ENCODE measurements around the gene SLC22A3. TPM values are rescaled to one million over a fixed set of nuclear protein-coding genes. Genes with fewer than 3 reads are reported as not detected.

Gene SLC22A3
- total and polyA plus RNA-seq, 2 donors (not counting 1 experiment from before 2014, with no cell fraction given): under 0.01 to 0.03 TPM

DNA sequence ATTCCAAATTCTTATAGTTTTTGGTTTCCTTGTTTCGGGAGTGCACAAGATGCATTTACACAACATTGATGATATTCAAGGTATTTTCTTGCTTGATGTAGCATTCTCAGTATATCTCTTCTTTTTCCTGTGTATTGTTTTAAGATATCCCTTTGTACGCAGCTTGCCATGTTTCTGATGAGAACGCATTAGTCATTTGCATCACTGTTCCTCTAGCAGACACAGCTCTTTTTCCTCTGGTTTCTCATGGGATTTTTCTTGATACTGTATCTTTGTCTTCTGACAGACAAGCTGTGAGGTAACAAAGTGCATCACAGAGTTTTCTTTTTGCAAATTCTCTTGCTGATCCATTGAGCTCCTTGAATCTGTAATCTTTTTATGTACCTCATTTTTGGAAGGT is 146.4 kb downstream of the SLC22A3 start:
- TF ChIP-seq EZH2 (IDR thresholded peaks at IDR 0.05; ENCODE audit: low read length, missing control alignments): no peak
- TF ChIP-seq, protein P1, sequence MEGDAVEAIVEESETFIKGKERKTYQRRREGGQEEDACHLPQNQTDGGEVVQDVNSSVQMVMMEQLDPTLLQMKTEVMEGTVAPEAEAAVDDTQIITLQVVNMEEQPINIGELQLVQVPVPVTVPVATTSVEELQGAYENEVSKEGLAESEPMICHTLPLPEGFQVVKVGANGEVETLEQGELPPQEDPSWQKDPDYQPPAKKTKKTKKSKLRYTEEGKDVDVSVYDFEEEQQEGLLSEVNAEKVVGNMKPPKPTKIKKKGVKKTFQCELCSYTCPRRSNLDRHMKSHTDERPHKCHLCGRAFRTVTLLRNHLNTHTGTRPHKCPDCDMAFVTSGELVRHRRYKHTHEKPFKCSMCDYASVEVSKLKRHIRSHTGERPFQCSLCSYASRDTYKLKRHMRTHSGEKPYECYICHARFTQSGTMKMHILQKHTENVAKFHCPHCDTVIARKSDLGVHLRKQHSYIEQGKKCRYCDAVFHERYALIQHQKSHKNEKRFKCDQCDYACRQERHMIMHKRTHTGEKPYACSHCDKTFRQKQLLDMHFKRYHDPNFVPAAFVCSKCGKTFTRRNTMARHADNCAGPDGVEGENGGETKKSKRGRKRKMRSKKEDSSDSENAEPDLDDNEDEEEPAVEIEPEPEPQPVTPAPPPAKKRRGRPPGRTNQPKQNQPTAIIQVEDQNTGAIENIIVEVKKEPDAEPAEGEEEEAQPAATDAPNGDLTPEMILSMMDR (conservative IDR thresholded peaks at IDR 0.05 in 1 of 2, IDR thresholded peaks at IDR 0.05 in 1 of 2; ENCODE audit: low read depth in 1 of 2, low read length in 2 of 2): no peak
- DNase-seq (ENCODE audit: low read depth in 2 of 2): no peak
- Histone ChIP-seq H3K4me2 (ENCODE audit: extremely low read depth, insufficient read depth, low read length) (no peak overlapping the region), H3K79me2 (ENCODE audit: control insufficient read depth, insufficient read depth, low read length) (no peaks in the 10 kb centered on the region), H2AFZ (ENCODE audit: low read length) (no peak overlapping the region), H3K36me3 (ENCODE audit: control insufficient read depth, insufficient read depth, low read length) (no peaks in the 10 kb centered on the region), H3K27ac (ENCODE audit: insufficient read depth, low read length) (no peak overlapping the region), H4K20me1 (ENCODE audit: control insufficient read depth, extremely low read depth, insufficient read depth, low read length) (no peaks in the 10 kb centered on the region), H3K9ac (ENCODE audit: insufficient read depth, low read length) (no peak overlapping the region), H3K4me1 (ENCODE audit: control insufficient read depth, extremely low read depth, insufficient read depth, low read length) (no peaks in the 10 kb centered on the region), H3K4me3 (replicated peaks in 1 of 4; ENCODE audit: control extremely low read depth in 1 of 4, insufficient read depth in 1 of 4, low read depth in 3 of 4, low read length in 4 of 4) (no peak overlapping the region), H3K9me3 (ENCODE audit: control insufficient read depth, insufficient read depth, low read depth, low read length) (no peaks in the 10 kb centered on the region), H3K27me3 (ENCODE audit: control insufficient read depth, insufficient read depth, low read length) (no peaks in the 10 kb centered on the region)

DNA sequence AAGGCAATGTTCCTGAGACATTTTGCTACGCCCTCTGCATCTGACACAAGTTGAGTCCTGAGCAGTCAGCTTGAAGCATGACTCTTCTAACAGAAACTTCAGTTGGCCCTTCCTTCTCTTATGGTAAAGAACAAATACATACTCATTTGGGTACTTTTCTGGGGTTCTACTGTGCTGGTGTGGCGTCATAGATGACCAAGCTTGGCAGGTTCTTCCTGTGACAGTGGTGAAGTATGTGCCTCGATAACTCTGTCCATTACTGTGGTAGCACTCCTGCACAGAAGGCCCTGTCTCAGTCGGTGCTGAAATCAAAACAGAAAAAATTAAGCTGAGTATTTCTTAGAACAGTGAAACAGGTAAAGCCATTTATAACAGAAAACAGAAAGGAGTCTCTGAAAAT is 152.5 kb downstream of the SLC22A3 start:
- Histone ChIP-seq H3K79me2 (ENCODE audit: control insufficient read depth, insufficient read depth, low read length) (no peaks in the 10 kb centered on the region), H2AFZ (ENCODE audit: low read length) (no peak overlapping the region)

More for the DNA sequence above, 152.5 kb downstream of the SLC22A3 start:
- no peak for DNase-seq (ENCODE audit: low read depth in 2 of 2)
- no peak for TF ChIP-seq EZH2 (IDR thresholded peaks at IDR 0.05; ENCODE audit: low read length, missing control alignments)
- TF ChIP-seq, protein P1 (conservative IDR thresholded peaks at IDR 0.05 in 1 of 2, IDR thresholded peaks at IDR 0.05 in 1 of 2; ENCODE audit: low read depth in 1 of 2, low read length in 2 of 2): no peak
- Histone ChIP-seq H3K36me3 (ENCODE audit: control insufficient read depth, insufficient read depth, low read length) (no peaks in the 10 kb centered on the region), H3K4me3 (replicated peaks in 1 of 4; ENCODE audit: control extremely low read depth in 1 of 4, insufficient read depth in 1 of 4, low read depth in 3 of 4, low read length in 4 of 4) (no peak overlapping the region), H3K9me3 (ENCODE audit: control insufficient read depth, insufficient read depth, low read depth, low read length) (no peaks in the 10 kb centered on the region), H3K27me3 (ENCODE audit: control insufficient read depth, insufficient read depth, low read length) (no peaks in the 10 kb centered on the region), H3K27ac (ENCODE audit: insufficient read depth, low read length) (no peak overlapping the region), H3K9ac (ENCODE audit: insufficient read depth, low read length) (no peak overlapping the region), H3K4me1 (ENCODE audit: control insufficient read depth, extremely low read depth, insufficient read depth, low read length) (no peaks in the 10 kb centered on the region), H4K20me1 (ENCODE audit: control insufficient read depth, extremely low read depth, insufficient read depth, low read length) (no peaks in the 10 kb centered on the region), H3K4me2 (ENCODE audit: extremely low read depth, insufficient read depth, low read length) (no peak overlapping the region)

Other genes with a start within 250 kb of the SLC22A3 start
- gene SLC22A1, start 226.6 kb upstream of the SLC22A3 start, total RNA-seq: 0.26 and 0.50 TPM in 2 replicates
- 0.06 and 0.07 TPM in 2 replicates for gene SLC22A1, start 226.6 kb upstream of the SLC22A3 start, polyA plus RNA-seq
- gene SLC22A2, start 89.6 kb upstream of the SLC22A3 start, total RNA-seq: not detected in 2 replicates
- not detected in 2 replicates for gene SLC22A2, start 89.6 kb upstream of the SLC22A3 start, polyA plus RNA-seq

Data from fibroblast of lung (primary cell).